Measurements from ENCODE around the gene CA11.

GRCh38 chr19:48654299-48655059 lies 8.5 kb upstream of the CA11 start:
- TF ChIP-seq, protein P1, sequence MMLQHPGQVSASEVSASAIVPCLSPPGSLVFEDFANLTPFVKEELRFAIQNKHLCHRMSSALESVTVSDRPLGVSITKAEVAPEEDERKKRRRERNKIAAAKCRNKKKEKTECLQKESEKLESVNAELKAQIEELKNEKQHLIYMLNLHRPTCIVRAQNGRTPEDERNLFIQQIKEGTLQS (IDR thresholded peaks at IDR 0.05; ENCODE audit: insufficient read depth, low read depth, low read length) = no peak
- TF ChIP-seq CTCF (IDR thresholded peaks at IDR 0.05; ENCODE audit: control extremely low read depth in 1 of 3, insufficient read depth in 1 of 3, low read depth in 1 of 3, low read length in 3 of 3) (no peak), SRF (IDR thresholded peaks at IDR 0.05; ENCODE audit: low read depth, low read length) (no peak), SP1 (IDR thresholded peaks at IDR 0.05; ENCODE audit: low read depth, low read length) (no peak), YY1 (IDR thresholded peaks at IDR 0.05; ENCODE audit: low read depth, low read length) (no peak), CBX8 (IDR thresholded peaks at IDR 0.05; ENCODE audit: borderline replicate concordance, low read depth, low read length) (no peak), KDM1A (IDR thresholded peaks at IDR 0.05; ENCODE audit: borderline replicate concordance, low read length) (no peak), EP300 (IDR thresholded peaks at IDR 0.05; ENCODE audit: borderline replicate concordance in 1 of 2, low read depth in 2 of 2, low read length in 2 of 2) (no peak), MAX (IDR thresholded peaks at IDR 0.05) (no peak), RAD21 (IDR thresholded peaks at IDR 0.05 in 1 of 2, conservative IDR thresholded peaks at IDR 0.05 in 1 of 2; ENCODE audit: low read depth in 2 of 2, low read length in 2 of 2) (no peak), POLR2A (IDR thresholded peaks at IDR 0.05; ENCODE audit: control extremely low read depth in 1 of 2, low read depth in 2 of 2, low read length in 2 of 2) (no peak)
- TF ChIP-seq, protein P2, sequence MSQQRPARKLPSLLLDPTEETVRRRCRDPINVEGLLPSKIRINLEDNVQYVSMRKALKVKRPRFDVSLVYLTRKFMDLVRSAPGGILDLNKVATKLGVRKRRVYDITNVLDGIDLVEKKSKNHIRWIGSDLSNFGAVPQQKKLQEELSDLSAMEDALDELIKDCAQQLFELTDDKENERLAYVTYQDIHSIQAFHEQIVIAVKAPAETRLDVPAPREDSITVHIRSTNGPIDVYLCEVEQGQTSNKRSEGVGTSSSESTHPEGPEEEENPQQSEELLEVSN (IDR thresholded peaks at IDR 0.05) = no peak

Measured in H1 (cell line).